Mucosa of gallbladder (tissue), 1 donor: Measurements from ENCODE around the gene SORT1. TPM values are rescaled to one million over a fixed set of nuclear protein-coding genes. Genes with fewer than 3 reads are reported as not detected.
"Not testable (repeated sequence)": the region's sequence is repeated elsewhere in the genome, so short reads cannot be mapped to it uniquely, and the experiment has no call there.

ENCODE experiments used
- DNase-seq: peaks from one replicate; pipeline ENCODE4 v3.0.0-alpha.2; 2020; ENCODE audit warnings: low spot score
- total RNA-seq: library from RNA; stranded (reverse); gene quantifications from one replicate; pipeline ENCODE4 v1.2.1, GENCODE V29; 2021
- donor health status: DM: no; HTN: no; CAD: no.

Gene SORT1
- total RNA-seq, 1 donor from 2014 or later: 96.7 TPM

- peak; percentile 37 for DNase-seq
Measured at GRCh38 chr1:109298666-109299557, 98.8 kb downstream of the SORT1 start.

- DNase-seq: no peak
Measured at GRCh38 chr1:109296782-109297181, 100.9 kb downstream of the SORT1 start.

GRCh38 chr1:109295712-109296415 is 101.9 kb downstream of the SORT1 start:
- DNase-seq: no peak

GRCh38 chr1:109294481-109294880 is 103.2 kb downstream of the SORT1 start:
- no peak for DNase-seq

- no peak for DNase-seq
Measured at GRCh38 chr1:109293026-109293425, 104.7 kb downstream of the SORT1 start.

- DNase-seq: no peak
Measured at GRCh38 chr1:109292364-109292763, 105.4 kb downstream of the SORT1 start.

GRCh38 chr1:109290998-109291397 is 106.7 kb downstream of the SORT1 start:
- DNase-seq: no peak

- DNase-seq: no peak
Measured at GRCh38 chr1:109290137-109290536, 107.6 kb downstream of the SORT1 start.

- not testable (repeated sequence) for DNase-seq
Measured at GRCh38 chr1:109286762-109287161, 111.0 kb downstream of the SORT1 start.

GRCh38 chr1:109283748-109284600 is 113.7 kb downstream of the SORT1 start:
- DNase-seq: no peak

GRCh38 chr1:109282952-109283747 is 114.6 kb downstream of the SORT1 start, which contains the start of gene PSRC1:
Gene PSRC1 (minus strand): TSS chr1:109283145.
- DNase-seq: peak; percentile 96

GRCh38 chr1:109282497-109282951 is 115.2 kb downstream of the SORT1 start:
- DNase-seq: no peak

- no peak for DNase-seq
Measured at GRCh38 chr1:109281680-109282496, 115.8 kb downstream of the SORT1 start.

- no peak for DNase-seq
Measured at GRCh38 chr1:109280862-109281261, 116.9 kb downstream of the SORT1 start.

GRCh38 chr1:109279615-109280278 is 118.0 kb downstream of the SORT1 start:
- no peak for DNase-seq

- DNase-seq: peak; percentile 77
Measured at GRCh38 chr1:109277434-109278204, 120.1 kb downstream of the SORT1 start.

GRCh38 chr1:109275706-109276345 is 121.9 kb downstream of the SORT1 start:
- no peak for DNase-seq
